MCF 10A (cell line): ENCODE data around the gene GSC. TPM values are rescaled to one million over a fixed set of nuclear protein-coding genes. Genes with fewer than 3 reads are reported as not detected.

Experiments
- Bru-seq: library from RNA; stranded (reverse); fragments of 400-500 nt; gene quantifications from one replicate; lab custom pipeline; 2021; lab: Mats Ljungman, UMichigan
- BruChase-seq, 2 experiments: library from RNA; stranded (reverse); fragments of 400-500 nt; gene quantifications; one replicate each; lab custom pipeline; 2021; lab: Mats Ljungman, UMichigan
- BruUV-seq: library from RNA; stranded (reverse); fragments of 400-500 nt; replicated peaks from 2 replicates; lab custom pipeline; 2021; lab: Mats Ljungman, UMichigan
- CTCF ChIA-PET: fragments of 300-600 bp; sonication (Branson Sonifier 250); formaldehyde crosslinking; extraction: SDS; loops from one replicate; lab custom pipeline; 2021; ENCODE audit warnings: antibody characterized with exemption, inconsistent platforms; lab: Yijun Ruan, JAX
- POLR2A ChIA-PET: fragments of 300-600, 350-650 bp; sonication (Branson Sonifier 250); formaldehyde crosslinking; extraction: SDS; loops from one replicate; lab custom pipeline; 2020; ENCODE audit warnings: antibody characterized with exemption, inconsistent platforms; lab: Yijun Ruan, JAX
- DNase-seq: peaks from one replicate; pipeline ENCODE4 v3.0.0-alpha.2; 2018; ENCODE audit not compliant: unreplicated experiment
- H3K27ac Mint-ChIP-seq: one replicate; pipeline ENCODE4 v1.8.0; 2022; ENCODE audit warnings: mild to moderate bottlenecking, low read depth, mixed read lengths; ENCODE audit not compliant: unreplicated experiment
- H3K27me3 Mint-ChIP-seq: one replicate; pipeline ENCODE4 v1.8.0; 2022; ENCODE audit warnings: mixed read lengths; ENCODE audit not compliant: insufficient read depth, unreplicated experiment
- H3K36me3 Mint-ChIP-seq: one replicate; pipeline ENCODE4 v1.8.0; 2022; ENCODE audit warnings: mild to moderate bottlenecking, moderate library complexity, mixed read lengths; ENCODE audit not compliant: insufficient read depth, unreplicated experiment
- H3K4me1 Mint-ChIP-seq: one replicate; pipeline ENCODE4 v1.8.0; 2022; ENCODE audit warnings: mixed read lengths; ENCODE audit not compliant: insufficient read depth, unreplicated experiment
- H3K4me3 Mint-ChIP-seq: one replicate; pipeline ENCODE4 v1.8.0; 2022; ENCODE audit warnings: mild to moderate bottlenecking, moderate library complexity, mixed read lengths; ENCODE audit not compliant: unreplicated experiment
- H3K9me3 Mint-ChIP-seq: one replicate; pipeline ENCODE4 v1.8.0; 2022; ENCODE audit warnings: mixed read lengths; ENCODE audit not compliant: unreplicated experiment
- intact Hi-C: fragments of 100-400 bp; cut with micrococcal nuclease; formaldehyde crosslinking; loops from 2 replicates; pipeline ENCODE4 v1.14.1; 2022
- long read RNA-seq: library from polyadenylated mRNA; stranded (forward); transcript quantifications from one replicate; pipeline ENCODE4 v2.0.0, GENCODE V29; 2022
- total RNA-seq: library from RNA; stranded (reverse); gene quantifications from 2 replicates; pipeline ENCODE4 v1.2.3, GENCODE V29; 2022
- TF ChIP-seq, protein P1 (sequence below): fragments of 200-600 bp; IDR thresholded peaks from one replicate; pipeline ENCODE4 v1.8.0; 2022; ENCODE audit warnings: antibody characterized with exemption, mild to moderate bottlenecking; ENCODE audit not compliant: unreplicated experiment

The GSC gene
- total RNA-seq = not detected in 2 replicates
- not detected for Bru-seq, nascent RNA
- not detected for BruChase-seq, experiment 1, labeled RNA remaining after a 6-hour chase
- not detected for BruChase-seq, experiment 2, labeled RNA remaining after a 2-hour chase
- long read RNA-seq = 0 reads

- DNase-seq = no peak
- intact Hi-C loops = no loop called here
- Mint-ChIP-seq H3K36me3 (no peaks in the 10 kb centered on the region), H3K27ac (no peak within 1 kb of the TSS), H3K27me3 (peaks cover 44% of the 10 kb centered on the region), H3K4me1 (no peaks in the 10 kb centered on the region), H3K9me3 (no peaks in the 10 kb centered on the region), H3K4me3 (peak within 1 kb of the TSS; percentile 59)
- BruUV-seq = no TSS peak
- TF ChIP-seq, protein P1, sequence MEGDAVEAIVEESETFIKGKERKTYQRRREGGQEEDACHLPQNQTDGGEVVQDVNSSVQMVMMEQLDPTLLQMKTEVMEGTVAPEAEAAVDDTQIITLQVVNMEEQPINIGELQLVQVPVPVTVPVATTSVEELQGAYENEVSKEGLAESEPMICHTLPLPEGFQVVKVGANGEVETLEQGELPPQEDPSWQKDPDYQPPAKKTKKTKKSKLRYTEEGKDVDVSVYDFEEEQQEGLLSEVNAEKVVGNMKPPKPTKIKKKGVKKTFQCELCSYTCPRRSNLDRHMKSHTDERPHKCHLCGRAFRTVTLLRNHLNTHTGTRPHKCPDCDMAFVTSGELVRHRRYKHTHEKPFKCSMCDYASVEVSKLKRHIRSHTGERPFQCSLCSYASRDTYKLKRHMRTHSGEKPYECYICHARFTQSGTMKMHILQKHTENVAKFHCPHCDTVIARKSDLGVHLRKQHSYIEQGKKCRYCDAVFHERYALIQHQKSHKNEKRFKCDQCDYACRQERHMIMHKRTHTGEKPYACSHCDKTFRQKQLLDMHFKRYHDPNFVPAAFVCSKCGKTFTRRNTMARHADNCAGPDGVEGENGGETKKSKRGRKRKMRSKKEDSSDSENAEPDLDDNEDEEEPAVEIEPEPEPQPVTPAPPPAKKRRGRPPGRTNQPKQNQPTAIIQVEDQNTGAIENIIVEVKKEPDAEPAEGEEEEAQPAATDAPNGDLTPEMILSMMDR = no peak
- ChIA-PET POLR2A (interaction anchor here (0.6 kb wide), 1 partner anchor 324 kb away, joined by 3 read pairs; no protein-coding TSS in a partner anchor), CTCF (no interaction called here)
These were observed at the start of gene GSC for GRCh38 chr14:94769391-94770250. Gene GSC, minus strand, starts transcription at chr14:94770113. Its CDS starts 98 bp downstream, at chr14:94770015.

GRCh38 chr14:94819531-94819930, 49.6 kb upstream of the GSC start:
- TF ChIP-seq, protein P1 = no peak
- Mint-ChIP-seq H3K4me3 (no peak overlapping the region), H3K4me1 (peaks cover 7% of the 10 kb centered on the region), H3K27ac (no peak overlapping the region), H3K9me3 (peaks cover 6% of the 10 kb centered on the region), H3K27me3 (peaks cover 10% of the 10 kb centered on the region), H3K36me3 (no peaks in the 10 kb centered on the region)
- ChIA-PET CTCF (no interaction called here), POLR2A (no interaction called here)
- no peak for DNase-seq
- intact Hi-C loops = no loop called here
- no TSS peak for BruUV-seq

DNA sequence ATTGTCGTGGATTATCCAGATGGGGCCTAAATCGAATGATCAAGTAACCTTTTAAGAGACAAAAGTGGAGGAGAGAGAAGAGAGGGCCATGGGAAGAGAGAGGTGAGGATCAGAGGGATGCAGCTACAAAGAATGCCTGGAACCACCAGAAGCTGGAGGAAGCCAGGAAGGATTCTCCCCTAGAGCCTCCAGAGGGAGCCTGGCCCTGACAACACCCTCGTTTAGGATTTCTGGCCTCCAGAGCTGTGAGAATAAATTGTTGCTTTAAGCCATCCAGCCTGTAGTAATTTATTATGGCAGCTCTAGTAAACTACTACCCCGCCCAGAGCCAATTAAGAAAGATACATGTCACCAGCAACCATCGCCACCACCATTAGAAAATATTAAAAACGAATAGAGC, 46.2 kb upstream of the GSC start:
- DNase-seq = no peak
- no peak overlapping the region for H3K27ac Mint-ChIP-seq
- intact Hi-C loops = no loop called here
- no peak overlapping the region for H3K4me3 Mint-ChIP-seq
- TF ChIP-seq, protein P1 = no peak
- ChIA-PET CTCF (interaction anchor here (0.5 to 1.3 kb wide), 3 partner anchors 268 to 1279 kb away, joined by 3 read pairs; no protein-coding TSS in a partner anchor), POLR2A (no interaction called here)
- no peaks in the 10 kb centered on the region for H3K27me3 Mint-ChIP-seq
- no peaks in the 10 kb centered on the region for H3K4me1 Mint-ChIP-seq
- no peaks in the 10 kb centered on the region for H3K36me3 Mint-ChIP-seq
- no peaks in the 10 kb centered on the region for H3K9me3 Mint-ChIP-seq
- no TSS peak for BruUV-seq

GRCh38 chr14:94805680-94806288, 35.9 kb upstream of the GSC start:
- ChIA-PET CTCF (interaction anchor here (1.0 kb wide), 1 partner anchor 26 kb away, joined by 3 read pairs; no protein-coding TSS in a partner anchor), POLR2A (no interaction called here)
- Mint-ChIP-seq H3K4me3 (no peak overlapping the region), H3K27me3 (no peaks in the 10 kb centered on the region), H3K27ac (no peak overlapping the region), H3K36me3 (no peaks in the 10 kb centered on the region), H3K4me1 (no peaks in the 10 kb centered on the region), H3K9me3 (no peaks in the 10 kb centered on the region)
- no peak for DNase-seq
- TF ChIP-seq, protein P1 = no peak
- BruUV-seq = no TSS peak
- intact Hi-C loops = no loop called here
